ENCODE measurements around the gene PTGR1.
"Not testable (repeated sequence)": the region's sequence is repeated elsewhere in the genome, so short reads cannot be mapped to it uniquely, and the experiment has no call there.

PTGR1 gene
- 0 to 0.11 (median 0.04) reads per million in 3 experiments for total RNA-seq

GRCh38 chr9:111599092-111599954 is at the start of gene PTGR1:
TSS of gene PTGR1 (minus strand) at chr9:111599647. CDS start at chr9:111597422, 2,225 bp downstream.
- no peak for DNase-seq

GRCh38 chr9:111649016-111649415 is 49.6 kb upstream of the PTGR1 start:
- no peak for DNase-seq

GRCh38 chr9:111648066-111648465 is 48.6 kb upstream of the PTGR1 start:
- no peak for DNase-seq

- DNase-seq: no peak
Measured at GRCh38 chr9:111646417-111646816, 47.0 kb upstream of the PTGR1 start.

GRCh38 chr9:111645806-111646205 is 46.4 kb upstream of the PTGR1 start:
- no peak for DNase-seq

- no peak for DNase-seq
Measured at GRCh38 chr9:111644195-111644772, 44.8 kb upstream of the PTGR1 start.

- DNase-seq: no peak
Measured at GRCh38 chr9:111637421-111637950, 38.0 kb upstream of the PTGR1 start.

GRCh38 chr9:111634860-111635259 is 35.4 kb upstream of the PTGR1 start:
- DNase-seq: no peak

GRCh38 chr9:111633389-111633736 is 33.9 kb upstream of the PTGR1 start:
- no peak for DNase-seq

- DNase-seq: no peak
Measured at GRCh38 chr9:111632695-111633388, 33.4 kb upstream of the PTGR1 start.

GRCh38 chr9:111632060-111632459 is 32.6 kb upstream of the PTGR1 start:
- DNase-seq: no peak

GRCh38 chr9:111631214-111631971 is 31.9 kb upstream of the PTGR1 start, which contains the start of gene DNAJC25:
TSS of gene DNAJC25 (plus strand) at chr9:111631334. CDS start at chr9:111631408, 74 bp downstream.
- DNase-seq: peak; percentile 98

- DNase-seq: no peak
Measured at GRCh38 chr9:111630964-111631213, 31.4 kb upstream of the PTGR1 start.

- DNase-seq: no peak
Measured at GRCh38 chr9:111630182-111630963, 30.9 kb upstream of the PTGR1 start.

- no peak for DNase-seq
Measured at GRCh38 chr9:111628411-111628810, 29.0 kb upstream of the PTGR1 start.

- DNase-seq: no peak
Measured at GRCh38 chr9:111627260-111627963, 28.0 kb upstream of the PTGR1 start.

- DNase-seq: no peak
Measured at GRCh38 chr9:111622626-111623025, 23.2 kb upstream of the PTGR1 start.

GRCh38 chr9:111621895-111622480 is 22.5 kb upstream of the PTGR1 start:
- no peak for DNase-seq

- not testable (repeated sequence) for DNase-seq
Measured at GRCh38 chr9:111617349-111617748, 17.9 kb upstream of the PTGR1 start.

GRCh38 chr9:111615928-111616327 is 16.5 kb upstream of the PTGR1 start:
- DNase-seq: no peak
